MV-4-11 (cell line): Measurements from ENCODE around the gene SEC61A1.

Experiments used
- DNase-seq: peaks from one replicate; lab custom pipeline; 2025; lab: John Stamatoyannopoulos, UW

Gene SEC61A1

GRCh38 chr3:128060473-128061381, 8.5 kb downstream of the SEC61A1 start:
- no peak for DNase-seq

GRCh38 chr3:128062033-128062745, 10.0 kb downstream of the SEC61A1 start:
- no peak for DNase-seq

- DNase-seq: no peak
Observed at GRCh38 chr3:128063865-128064264, 11.6 kb downstream of the SEC61A1 start.

- DNase-seq: no peak
Observed at GRCh38 chr3:128064962-128065361, 12.7 kb downstream of the SEC61A1 start.

GRCh38 chr3:128066114-128066513, 13.9 kb downstream of the SEC61A1 start:
- DNase-seq: no peak

- no peak for DNase-seq
Observed at GRCh38 chr3:128066676-128067075, 14.4 kb downstream of the SEC61A1 start.

- peak; percentile 71 for DNase-seq
Observed at GRCh38 chr3:128067489-128067888, 15.3 kb downstream of the SEC61A1 start.

- DNase-seq: peak; percentile 34
Observed at GRCh38 chr3:128068156-128068620, 16.0 kb downstream of the SEC61A1 start.

GRCh38 chr3:128069271-128069670, 17.0 kb downstream of the SEC61A1 start:
- DNase-seq: no peak

- no peak for DNase-seq
Observed at GRCh38 chr3:128070898-128071591, 18.8 kb downstream of the SEC61A1 start.

GRCh38 chr3:128071771-128072453, 19.7 kb downstream of the SEC61A1 start:
- DNase-seq: no peak

- no peak for DNase-seq
Observed at GRCh38 chr3:128072454-128073184, 20.4 kb downstream of the SEC61A1 start.

- no peak for DNase-seq
Observed at GRCh38 chr3:128073185-128073725, 21.0 kb downstream of the SEC61A1 start.

- no peak for DNase-seq
Observed at GRCh38 chr3:128073807-128074206, 21.6 kb downstream of the SEC61A1 start.

- DNase-seq: no peak
Observed at GRCh38 chr3:128074851-128075521, 22.7 kb downstream of the SEC61A1 start.

- DNase-seq: peak; percentile 69
Observed at GRCh38 chr3:128075522-128076482, 23.6 kb downstream of the SEC61A1 start.

GRCh38 chr3:128076483-128077201, 24.4 kb downstream of the SEC61A1 start:
- peak; percentile 12 for DNase-seq

GRCh38 chr3:128077202-128077624, 25.0 kb downstream of the SEC61A1 start:
- DNase-seq: peak; percentile 77
